GM18498 (cell line): ENCODE data around the gene PIP5K1C.
"Not testable (repeated sequence)": the region's sequence is repeated elsewhere in the genome, so short reads cannot be mapped to it uniquely, and the experiment has no call there.

Experiments used
- ATAC-seq: cut with Tn5 transposase; IDR thresholded peaks from one replicate; pipeline ENCODE4 v1.9.1; 2021; ENCODE audit warnings: mild to moderate bottlenecking, moderate library complexity; ENCODE audit not compliant: unreplicated experiment

The PIP5K1C gene

GRCh38 chr19:3591876-3592613, 108.2 kb downstream of the PIP5K1C start:
- ATAC-seq: no peak

- ATAC-seq: no peak
These were observed 109.1 kb downstream of the PIP5K1C start for GRCh38 chr19:3590991-3591659.

- ATAC-seq: no peak
These were observed 110.3 kb downstream of the PIP5K1C start for GRCh38 chr19:3589949-3590348.

GRCh38 chr19:3589439-3589838, 110.8 kb downstream of the PIP5K1C start:
- no peak for ATAC-seq

GRCh38 chr19:3586707-3587346, 113.4 kb downstream of the PIP5K1C start:
- ATAC-seq: no peak

GRCh38 chr19:3586127-3586626, 114.1 kb downstream of the PIP5K1C start:
- ATAC-seq: no peak

GRCh38 chr19:3585301-3586126, 114.8 kb downstream of the PIP5K1C start, which contains the start of gene GIPC3:
Gene GIPC3, plus strand, starts transcription at chr19:3585478. Its CDS starts 120 bp downstream, at chr19:3585598.
- no peak for ATAC-seq

GRCh38 chr19:3584036-3584802, 116.0 kb downstream of the PIP5K1C start:
- ATAC-seq: not testable (repeated sequence)

- not testable (repeated sequence) for ATAC-seq
These were observed 118.5 kb downstream of the PIP5K1C start for GRCh38 chr19:3581792-3582191.
